C4-2B (cell line): ENCODE results near the gene AANAT.

ENCODE experiments used
- H3K27ac ChIP-seq: fragments of 450-650 bp; 2 replicates; pipeline ENCODE4 v1.5.1; 2017
- ZFX ChIP-seq: fragments of 450-650 bp; IDR thresholded peaks from 2 replicates; pipeline ENCODE4 v1.6.1; 2017
- TF ChIP-seq, protein P1 (sequence below): fragments of 450-650 bp; conservative IDR thresholded peaks from 2 replicates; pipeline ENCODE4 v1.5.1; 2017; ENCODE audit warnings: mild to moderate bottlenecking

The AANAT gene

DNA sequence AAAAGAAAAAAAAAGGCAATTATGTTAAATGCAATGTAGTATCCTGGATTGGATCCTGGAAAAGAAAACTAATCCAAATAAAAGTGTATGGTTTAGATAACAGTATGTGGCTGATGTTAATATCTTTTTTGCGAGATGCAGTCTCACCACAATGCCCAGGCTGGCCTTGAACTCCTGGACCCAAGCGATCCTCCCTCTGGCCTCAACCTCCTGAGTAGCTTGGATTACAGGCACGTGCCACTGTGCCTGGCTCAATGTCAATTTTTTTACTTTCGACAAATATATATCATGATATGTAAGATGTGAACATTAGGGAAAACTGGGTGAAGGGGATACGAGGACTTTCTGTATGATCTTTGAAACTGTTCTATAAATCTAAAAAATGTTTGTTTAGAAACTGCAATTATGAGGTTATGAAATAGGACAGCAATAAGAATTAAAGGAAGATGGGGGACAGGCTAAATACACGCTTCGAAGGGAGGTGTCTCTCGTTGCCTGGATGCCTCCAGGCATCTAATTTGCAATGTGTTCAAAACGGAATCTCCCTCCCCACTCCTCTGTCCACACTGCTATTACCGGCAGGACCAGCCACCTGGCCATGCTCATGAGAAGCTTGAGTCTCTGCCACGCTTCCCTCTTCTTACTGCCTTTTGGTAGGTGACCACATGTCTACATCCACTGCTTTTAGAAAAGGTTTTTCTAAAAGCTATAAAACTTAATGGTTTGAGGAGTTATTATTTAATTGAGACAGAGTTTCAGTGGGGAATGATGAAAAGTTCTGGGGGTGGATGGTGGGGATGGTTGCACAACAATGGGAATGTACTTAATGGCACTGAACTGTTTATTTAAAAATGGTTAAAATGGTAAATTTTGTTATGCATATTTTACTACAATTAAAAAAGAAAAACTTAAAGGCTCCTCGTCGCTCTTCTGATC lies 29.7 kb upstream of the AANAT start:
- TF ChIP-seq, protein P1, sequence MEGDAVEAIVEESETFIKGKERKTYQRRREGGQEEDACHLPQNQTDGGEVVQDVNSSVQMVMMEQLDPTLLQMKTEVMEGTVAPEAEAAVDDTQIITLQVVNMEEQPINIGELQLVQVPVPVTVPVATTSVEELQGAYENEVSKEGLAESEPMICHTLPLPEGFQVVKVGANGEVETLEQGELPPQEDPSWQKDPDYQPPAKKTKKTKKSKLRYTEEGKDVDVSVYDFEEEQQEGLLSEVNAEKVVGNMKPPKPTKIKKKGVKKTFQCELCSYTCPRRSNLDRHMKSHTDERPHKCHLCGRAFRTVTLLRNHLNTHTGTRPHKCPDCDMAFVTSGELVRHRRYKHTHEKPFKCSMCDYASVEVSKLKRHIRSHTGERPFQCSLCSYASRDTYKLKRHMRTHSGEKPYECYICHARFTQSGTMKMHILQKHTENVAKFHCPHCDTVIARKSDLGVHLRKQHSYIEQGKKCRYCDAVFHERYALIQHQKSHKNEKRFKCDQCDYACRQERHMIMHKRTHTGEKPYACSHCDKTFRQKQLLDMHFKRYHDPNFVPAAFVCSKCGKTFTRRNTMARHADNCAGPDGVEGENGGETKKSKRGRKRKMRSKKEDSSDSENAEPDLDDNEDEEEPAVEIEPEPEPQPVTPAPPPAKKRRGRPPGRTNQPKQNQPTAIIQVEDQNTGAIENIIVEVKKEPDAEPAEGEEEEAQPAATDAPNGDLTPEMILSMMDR: no peak
- TF ChIP-seq ZFX: no peak
- H3K27ac ChIP-seq: no peak overlapping the region

DNA sequence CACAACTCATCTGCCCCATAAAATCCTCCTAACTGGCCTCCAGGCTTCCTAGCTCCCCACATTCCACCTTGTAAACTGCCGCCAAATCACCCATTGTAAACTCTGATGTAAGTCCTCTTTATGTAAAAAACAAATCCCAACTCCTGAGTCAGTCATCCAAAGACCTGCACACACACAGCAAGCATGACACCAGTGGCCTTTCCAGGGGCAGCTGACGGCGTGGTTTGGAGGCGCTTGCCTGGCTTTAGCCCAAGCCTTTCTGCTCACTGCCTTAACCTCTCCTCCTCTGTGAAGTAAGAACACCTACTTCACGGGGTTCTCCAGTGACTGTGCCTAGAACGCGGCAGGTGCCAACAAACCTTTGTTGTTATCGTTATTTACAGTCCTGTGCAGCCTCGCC lies 28.5 kb upstream of the AANAT start:
- peak overlapping the region; percentile 6 for H3K27ac ChIP-seq
- TF ChIP-seq, protein P1: no peak

DNA sequence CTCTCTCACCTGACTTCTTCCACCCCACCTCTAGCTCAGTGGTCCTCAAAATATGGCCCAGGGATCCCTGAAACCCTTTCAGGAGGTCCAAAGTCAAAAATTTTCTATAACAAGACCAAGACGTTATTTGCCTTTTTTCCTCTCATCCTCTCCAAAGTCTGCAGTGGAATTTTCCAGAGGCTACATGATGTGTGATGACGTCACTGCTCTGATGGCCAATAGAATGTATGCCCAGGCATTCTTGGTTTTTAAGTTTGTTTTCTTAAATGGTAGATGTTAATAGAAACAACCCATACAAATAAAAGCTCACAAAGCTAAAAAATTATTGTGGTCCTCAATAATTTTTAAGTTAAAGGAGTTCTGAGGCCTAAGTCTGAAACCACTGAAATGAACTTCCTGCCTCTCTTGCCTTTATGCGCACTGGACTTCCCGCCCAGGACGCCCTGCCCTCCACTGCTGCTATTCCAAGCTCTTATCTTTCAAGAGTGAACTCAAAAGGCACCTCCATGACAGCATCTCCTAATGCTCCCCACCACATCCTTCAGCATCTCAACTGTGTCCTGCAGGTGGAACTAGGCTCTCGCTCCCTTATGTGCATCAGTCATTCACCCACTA lies 28.0 kb upstream of the AANAT start:
- peak overlapping the region; percentile 6 for H3K27ac ChIP-seq
- TF ChIP-seq, protein P1: no peak
- TF ChIP-seq ZFX: no peak

DNA sequence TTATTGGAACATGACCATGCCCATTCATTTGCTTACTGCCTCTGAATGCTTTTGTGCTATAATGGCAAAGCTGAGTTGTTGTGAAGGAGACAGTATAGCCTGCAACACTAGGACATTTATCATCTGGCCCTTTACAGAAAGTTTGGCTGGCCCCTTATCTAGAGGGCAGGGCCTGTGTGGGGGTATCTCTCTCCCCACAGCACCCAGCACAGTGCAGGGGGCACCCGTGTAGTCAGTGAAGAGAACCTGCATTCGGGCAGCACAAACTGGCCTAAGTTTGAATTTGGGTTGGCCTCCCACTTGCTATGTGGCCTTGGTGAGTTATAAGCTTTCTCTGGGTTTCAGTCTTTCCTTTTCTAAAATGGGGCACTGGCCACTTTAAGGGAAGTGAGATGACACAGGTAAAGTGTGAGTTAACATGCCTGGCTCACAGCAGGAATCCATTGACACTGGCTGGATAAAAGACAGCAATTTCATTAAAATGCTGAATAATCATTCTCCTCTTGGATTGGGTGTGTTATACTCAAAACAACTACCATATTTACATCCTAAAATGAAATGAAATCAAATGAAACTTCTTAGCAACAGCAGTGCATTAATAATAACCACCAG lies 26.5 kb upstream of the AANAT start:
- H3K27ac ChIP-seq: no peak overlapping the region

DNA sequence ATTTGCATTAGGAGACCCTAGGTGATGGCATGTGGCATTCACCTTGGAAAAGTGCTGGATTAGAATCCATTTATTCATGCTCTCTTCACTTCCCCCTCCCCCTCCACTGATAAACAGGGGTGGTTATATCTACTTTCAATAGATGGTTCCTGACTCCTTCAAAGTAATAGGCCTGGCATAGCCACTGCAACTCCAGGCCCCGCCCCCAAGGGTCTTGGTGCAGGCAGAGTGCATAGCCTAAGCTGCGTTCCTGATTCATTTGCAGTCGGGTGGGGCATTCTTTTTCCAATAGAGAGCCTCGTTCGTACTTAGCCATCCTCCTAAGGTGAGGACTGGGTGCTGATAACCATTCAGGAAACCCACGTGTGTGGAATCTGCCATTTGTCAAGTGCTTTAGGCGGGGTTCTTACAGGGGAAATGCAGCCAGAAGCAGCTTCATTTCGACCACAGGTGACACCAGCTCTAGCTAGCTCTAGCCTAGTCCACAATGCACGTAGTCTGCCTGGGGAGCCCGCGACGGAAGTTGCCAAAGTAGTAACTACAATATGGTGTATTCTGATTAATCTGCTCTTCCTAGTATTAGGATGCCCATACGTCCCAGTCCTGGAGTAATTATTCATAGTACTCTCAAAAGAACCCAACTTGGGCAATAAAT lies 25.6 kb upstream of the AANAT start:
- no peak overlapping the region for H3K27ac ChIP-seq

More for the DNA sequence above, 26.5 kb upstream of the AANAT start:
- TF ChIP-seq, protein P1: no peak
- TF ChIP-seq ZFX: no peak

DNA sequence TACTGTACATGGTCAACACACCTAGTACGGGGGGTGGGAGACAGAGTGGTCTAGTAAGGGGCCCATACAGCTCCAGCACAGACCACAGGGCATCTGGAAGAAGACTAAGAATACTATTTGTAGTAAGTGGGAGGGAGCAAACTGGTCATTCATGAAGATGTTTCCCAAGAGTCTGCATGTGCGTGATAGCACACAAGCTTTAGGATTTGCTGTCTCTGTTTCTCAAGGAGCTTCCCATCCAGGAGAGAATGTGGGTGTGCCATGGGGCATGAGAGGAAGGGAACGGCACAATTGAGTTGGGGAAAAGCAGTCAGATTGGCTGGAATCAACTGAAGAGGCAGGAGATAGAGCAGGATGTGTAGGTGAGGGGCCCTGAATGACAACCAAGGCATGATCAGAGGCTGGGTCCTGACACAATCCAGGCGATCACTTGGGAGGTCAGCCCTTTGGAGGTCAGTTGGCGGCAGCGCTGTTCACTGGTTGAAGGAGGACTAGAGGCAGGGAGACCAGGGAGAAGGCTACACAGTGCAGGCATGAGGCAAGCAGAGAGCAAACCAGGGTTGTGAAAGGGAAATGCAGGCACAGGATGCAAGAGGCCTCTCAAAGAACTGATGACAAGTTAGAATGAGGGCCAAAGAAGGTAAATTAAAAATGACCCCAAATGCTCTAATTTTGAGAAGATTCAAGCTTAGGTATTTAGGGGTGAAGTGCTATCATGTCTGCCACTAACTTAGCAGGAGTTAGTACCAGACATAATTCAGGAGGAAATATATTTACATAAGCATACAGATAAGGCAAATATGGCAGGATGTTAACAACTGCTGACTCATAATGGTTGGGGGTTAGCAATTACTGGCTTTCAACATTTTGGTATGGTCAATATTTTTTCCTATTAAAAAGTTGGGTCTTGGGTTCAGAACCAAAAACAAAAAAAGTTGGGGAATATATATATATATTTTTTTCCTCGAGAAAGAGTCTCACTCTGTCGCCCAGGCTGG lies 24.8 kb upstream of the AANAT start:
- TF ChIP-seq ZFX: no peak
- TF ChIP-seq, protein P1: no peak
- no peak overlapping the region for H3K27ac ChIP-seq

More for the DNA sequence above, 25.6 kb upstream of the AANAT start:
- TF ChIP-seq, protein P1: no peak
- TF ChIP-seq ZFX: no peak
